NCI-H82 treated with DMSO at 0.1 percent for 48 hours (cell line): ENCODE data around the gene USF1.
"Not testable (repeated sequence)": the region's sequence is repeated elsewhere in the genome, so short reads cannot be mapped to it uniquely, and the experiment has no call there.

ENCODE experiments used
- DNase-seq: peaks from one replicate; lab custom pipeline; 2025; ENCODE audit not compliant: unreplicated experiment; lab: John Stamatoyannopoulos, UW

Gene USF1

DNA sequence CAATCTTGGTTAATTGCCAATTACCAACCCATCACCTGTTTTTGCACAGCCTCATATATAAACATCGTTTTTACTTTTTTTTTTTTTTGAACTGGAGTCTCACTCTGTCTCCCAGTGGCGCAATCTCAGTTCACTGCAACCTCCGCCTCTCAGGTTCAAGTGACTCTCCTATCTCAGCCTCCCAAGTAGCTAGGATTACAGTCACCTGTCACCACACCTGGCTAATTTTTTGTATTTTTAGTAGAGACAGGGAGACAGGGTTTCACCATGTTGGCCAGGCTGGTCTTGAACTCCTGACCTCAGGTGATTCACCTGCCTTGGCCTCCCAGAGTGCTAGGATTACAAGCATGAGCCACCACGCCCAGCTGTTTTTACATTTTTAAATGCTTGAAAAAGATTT, 53.7 kb downstream of the USF1 start:
- not testable (repeated sequence) for DNase-seq
